Ascending aorta (tissue), 2 donors: ENCODE measurements around the gene OSGEP. TPM values are rescaled to one million over a fixed set of nuclear protein-coding genes. Genes with fewer than 3 reads are reported as not detected.

Experiments
- DNase-seq, 2 donors: peaks; one replicate each; pipeline ENCODE4 v3.0.0-alpha.2; 2019; ENCODE audit warnings: low spot score in 2 of 2
- H3K27ac ChIP-seq, 2 donors: fragments of 200-600 bp; sonication (generic); one replicate each; pipeline ENCODE4 v1.5.1; 2016 to 2017; ENCODE audit warnings: mild to moderate bottlenecking in 1 of 2
- H3K27me3 ChIP-seq: fragments of 200-600 bp; sonication (generic); one replicate; pipeline ENCODE4 v1.5.1; 2017
- H3K36me3 ChIP-seq, 2 donors: fragments of 200-600 bp; sonication (generic); one replicate each; pipeline ENCODE4 v1.5.1; 2016
- H3K4me1 ChIP-seq, 2 donors: fragments of 200-600 bp; sonication (generic); one replicate each; pipeline ENCODE4 v1.5.1; 2016 to 2017; ENCODE audit warnings: mild to moderate bottlenecking in 1 of 2
- H3K4me3 ChIP-seq, 2 donors: fragments of 200-600 bp; sonication (generic); one replicate each; pipeline ENCODE4 v1.5.1; 2016 to 2017; ENCODE audit warnings: mild to moderate bottlenecking in 1 of 2
- H3K9me3 ChIP-seq, 2 donors: fragments of 200-600 bp; sonication (generic); one replicate each; pipeline ENCODE4 v1.5.1; 2016
- intact Hi-C: fragments of 100-400 bp; cut with DNase I; formaldehyde crosslinking; loops from one replicate; pipeline ENCODE4 v1.15.1; 2023
- total RNA-seq: library from RNA; depleted of rRNA; stranded (reverse); fragments of >200 nt; gene quantifications from one replicate; pipeline ENCODE4 v1.1.0, GENCODE V29; 2016
- TF ChIP-seq, protein P1 (sequence below), 3 experiments: fragments of 200-600 bp in 2 of 3; fragments of 450-650 bp in 1 of 3; sonication (generic) in 2 of 3; IDR thresholded peaks; one replicate each; pipeline ENCODE4 v1.5.1; 2016 to 2019; ENCODE audit warnings: antibody characterized with exemption in 3 of 3, mild to moderate bottlenecking in 1 of 3, moderate library complexity in 1 of 3

OSGEP gene
- total RNA-seq, 1 donor from 2014 or later, result 26.7 TPM

DNA sequence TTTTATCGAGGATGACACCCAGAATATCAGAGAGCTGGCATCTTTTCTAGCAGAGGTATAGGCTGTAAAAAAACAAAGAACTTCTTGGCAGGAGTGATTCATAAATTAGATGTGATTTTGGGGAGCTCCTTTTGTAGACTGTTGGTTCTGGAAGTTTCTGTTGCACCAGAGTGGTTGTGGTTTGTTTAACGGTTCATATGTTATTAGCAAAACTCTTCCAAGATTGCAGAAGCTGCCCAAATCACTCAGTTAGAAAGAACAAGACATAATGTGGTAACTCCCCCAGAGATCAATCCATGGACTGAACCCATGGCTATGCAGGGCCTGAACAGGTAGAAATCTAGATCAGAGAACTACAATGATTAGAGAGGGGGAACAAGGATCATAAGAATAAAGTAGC is 44.0 kb upstream of the OSGEP start:
- DNase-seq, result no peak
- no peaks in the 10 kb centered on the region for H3K36me3 ChIP-seq
- TF ChIP-seq, protein P1, sequence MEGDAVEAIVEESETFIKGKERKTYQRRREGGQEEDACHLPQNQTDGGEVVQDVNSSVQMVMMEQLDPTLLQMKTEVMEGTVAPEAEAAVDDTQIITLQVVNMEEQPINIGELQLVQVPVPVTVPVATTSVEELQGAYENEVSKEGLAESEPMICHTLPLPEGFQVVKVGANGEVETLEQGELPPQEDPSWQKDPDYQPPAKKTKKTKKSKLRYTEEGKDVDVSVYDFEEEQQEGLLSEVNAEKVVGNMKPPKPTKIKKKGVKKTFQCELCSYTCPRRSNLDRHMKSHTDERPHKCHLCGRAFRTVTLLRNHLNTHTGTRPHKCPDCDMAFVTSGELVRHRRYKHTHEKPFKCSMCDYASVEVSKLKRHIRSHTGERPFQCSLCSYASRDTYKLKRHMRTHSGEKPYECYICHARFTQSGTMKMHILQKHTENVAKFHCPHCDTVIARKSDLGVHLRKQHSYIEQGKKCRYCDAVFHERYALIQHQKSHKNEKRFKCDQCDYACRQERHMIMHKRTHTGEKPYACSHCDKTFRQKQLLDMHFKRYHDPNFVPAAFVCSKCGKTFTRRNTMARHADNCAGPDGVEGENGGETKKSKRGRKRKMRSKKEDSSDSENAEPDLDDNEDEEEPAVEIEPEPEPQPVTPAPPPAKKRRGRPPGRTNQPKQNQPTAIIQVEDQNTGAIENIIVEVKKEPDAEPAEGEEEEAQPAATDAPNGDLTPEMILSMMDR (IDR thresholded peaks at IDR 0.05), result no peak
- no peaks in the 10 kb centered on the region for H3K4me1 ChIP-seq
- no peak overlapping the region for H3K4me3 ChIP-seq
- H3K9me3 ChIP-seq, result no peaks in the 10 kb centered on the region
- intact Hi-C loops, result no loop called here
- no peak overlapping the region for H3K27ac ChIP-seq
- no peaks in the 10 kb centered on the region for H3K27me3 ChIP-seq

DNA sequence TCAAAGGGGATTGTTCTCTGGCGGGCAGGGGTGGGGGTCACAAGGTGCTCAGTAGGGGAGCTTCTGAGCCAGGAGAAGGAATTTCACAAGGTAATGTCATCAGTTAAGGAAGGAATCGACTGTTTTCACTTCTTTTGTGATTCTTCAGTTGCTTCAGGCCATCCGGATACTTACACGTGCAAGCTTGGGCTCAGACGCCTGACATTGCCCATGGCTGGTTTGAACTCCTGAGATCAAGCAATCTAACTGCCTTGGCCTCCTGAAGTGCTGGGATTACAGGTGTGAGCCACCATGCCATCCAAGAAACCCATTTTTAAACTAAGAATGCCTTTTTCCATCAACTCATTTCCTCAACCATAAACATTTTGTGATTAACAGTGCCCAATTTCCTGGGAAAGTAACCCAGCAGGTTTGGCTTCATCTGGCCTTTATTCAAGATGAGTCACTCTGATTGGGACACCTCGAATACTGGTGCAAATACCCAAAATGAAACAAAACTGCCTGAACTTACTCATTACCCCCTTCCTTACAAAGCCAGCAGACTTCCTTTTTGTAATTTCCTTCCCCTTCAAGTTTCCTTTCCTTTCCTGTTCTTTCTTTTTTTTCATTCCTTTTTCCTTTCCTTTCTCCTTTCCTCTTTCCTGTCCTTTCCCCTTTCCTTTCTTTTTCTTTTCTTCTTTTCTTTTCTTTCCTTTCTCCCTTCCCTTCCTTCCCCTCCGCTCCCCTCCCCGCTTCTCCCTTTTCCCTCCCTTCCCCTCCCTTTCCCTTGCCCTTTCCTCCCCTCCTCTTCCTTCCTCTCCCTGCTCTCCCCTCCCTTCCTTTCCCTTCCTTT is 40.5 kb upstream of the OSGEP start:
- TF ChIP-seq, protein P1 (IDR thresholded peaks at IDR 0.05), result no peak
- no peak for DNase-seq
- Histone ChIP-seq H3K4me3 (no peak overlapping the region), H3K27me3 (no peaks in the 10 kb centered on the region), H3K36me3 (no peaks in the 10 kb centered on the region), H3K4me1 (no peaks in the 10 kb centered on the region), H3K27ac (no peak overlapping the region), H3K9me3 (no peaks in the 10 kb centered on the region)
- intact Hi-C loops, result no loop called here

DNA sequence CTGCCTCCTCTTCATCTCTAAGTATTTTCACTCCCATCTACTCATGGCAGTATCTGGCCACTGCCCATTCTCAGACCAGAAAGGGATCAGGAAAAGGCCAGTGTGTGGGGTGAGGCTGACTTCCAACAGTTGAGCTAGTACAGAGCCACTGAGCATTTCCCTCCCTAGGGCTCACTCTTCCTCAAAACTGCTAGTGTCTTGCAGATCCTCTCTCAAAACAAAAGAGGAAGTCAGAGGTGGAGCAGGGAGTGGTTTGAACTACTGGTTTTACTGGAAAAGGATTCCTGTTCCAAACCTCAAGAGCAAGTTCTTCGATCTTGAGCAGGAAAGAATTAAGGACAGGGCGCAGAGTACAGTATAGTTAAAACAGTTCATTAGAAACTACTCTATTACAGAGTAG is 39.0 kb upstream of the OSGEP start:
- Histone ChIP-seq H3K36me3 (no peaks in the 10 kb centered on the region), H3K4me3 (no peak overlapping the region), H3K27me3 (no peaks in the 10 kb centered on the region), H3K9me3 (no peaks in the 10 kb centered on the region), H3K27ac (no peak overlapping the region), H3K4me1 (no peaks in the 10 kb centered on the region)
- intact Hi-C loops, result no loop called here
- TF ChIP-seq, protein P1 (IDR thresholded peaks at IDR 0.05), result no peak
- no peak for DNase-seq

DNA sequence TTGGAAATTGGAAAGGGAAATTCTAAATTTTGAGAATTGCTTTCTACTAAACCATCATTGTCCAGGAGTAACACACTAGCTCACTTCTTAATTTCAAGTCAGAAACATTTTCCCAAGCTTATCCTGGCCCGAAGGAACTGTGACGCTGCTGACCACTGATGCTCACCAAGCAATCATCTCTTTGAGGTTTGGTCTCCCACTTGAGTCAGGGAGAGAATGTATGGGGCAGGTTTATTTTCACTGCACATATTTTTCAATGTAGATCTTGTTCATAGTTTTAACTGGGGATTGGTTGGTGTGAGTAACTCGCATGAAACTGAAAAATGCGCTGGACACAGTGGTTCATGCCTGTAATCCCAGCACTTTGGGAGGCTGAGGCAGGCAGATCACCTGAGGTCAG is 37.9 kb upstream of the OSGEP start:
- Histone ChIP-seq H3K27me3 (no peaks in the 10 kb centered on the region), H3K4me3 (no peak overlapping the region), H3K9me3 (no peaks in the 10 kb centered on the region), H3K4me1 (no peaks in the 10 kb centered on the region), H3K27ac (no peak overlapping the region), H3K36me3 (no peaks in the 10 kb centered on the region)
- no peak for DNase-seq
- TF ChIP-seq, protein P1 (IDR thresholded peaks at IDR 0.05), result no peak
- intact Hi-C loops, result no loop called here

DNA sequence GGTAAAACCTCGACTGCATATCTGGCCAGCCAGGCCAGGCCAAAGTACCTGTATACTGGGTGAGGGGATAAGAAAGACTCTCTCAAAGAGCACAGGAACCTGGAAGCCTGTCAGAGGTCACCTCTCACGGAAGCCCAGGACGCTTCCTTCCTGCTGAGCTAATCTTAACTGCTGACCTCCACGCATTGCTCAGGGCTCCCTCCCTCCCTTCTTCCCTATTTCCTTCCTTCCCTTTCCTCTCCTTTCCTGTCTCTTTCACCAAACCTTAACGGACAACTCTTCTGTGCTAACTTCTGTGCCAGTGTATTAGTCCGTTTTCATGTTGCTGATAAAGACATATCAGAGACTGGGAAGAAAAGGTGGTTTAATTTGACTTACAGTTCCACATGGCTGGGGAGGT is 36.0 kb upstream of the OSGEP start:
- Histone ChIP-seq H3K9me3 (no peaks in the 10 kb centered on the region), H3K4me3 (no peak overlapping the region), H3K27me3 (no peaks in the 10 kb centered on the region), H3K36me3 (no peaks in the 10 kb centered on the region), H3K27ac (no peak overlapping the region), H3K4me1 (no peaks in the 10 kb centered on the region)
- intact Hi-C loops, result no loop called here
- DNase-seq, result no peak
- TF ChIP-seq, protein P1 (IDR thresholded peaks at IDR 0.05), result no peak
